H1 (cell line): ENCODE measurements around the gene TRIM44. TPM values are rescaled to one million over a fixed set of nuclear protein-coding genes. Genes with fewer than 3 reads are reported as not detected.

Experiments
- CTCF ChIA-PET: fragments of 300-600 bp; sonication (Branson Sonifier 250); formaldehyde crosslinking; loops from one replicate; lab custom pipeline; 2021; ENCODE audit not compliant: partially characterized antibody; lab: Charles Lee
- POLR2A ChIA-PET: fragments of 300-600 bp; sonication (Branson Sonifier 250); formaldehyde crosslinking; loops from one replicate; lab custom pipeline; 2021; ENCODE audit warnings: inconsistent platforms; ENCODE audit not compliant: partially characterized antibody; lab: Charles Lee
- DNase-seq, 2 experiments: peaks; one replicate each; pipeline versions ENCODE4 v3.0.0 to v3.0.0-alpha.2; 2010 to 2022; ENCODE audit warnings: low spot score in 2 of 2, low read depth in 1 of 2, mixed read lengths in 1 of 2
- FAIRE-seq: peaks from 2 replicates; lab custom pipeline; 2011; peaks lifted over from hg19 to GRCh38; lab: Jason Lieb, UNC
- H2AFZ ChIP-seq: 2 replicates; pipeline ENCODE4 v1.8.1; 2012; ENCODE audit warnings: low read length, inconsistent platforms
- H2AK5ac ChIP-seq: 2 replicates; pipeline ENCODE4 v1.6.1; 2013; ENCODE audit warnings: low read depth, low read length
- H2BK120ac ChIP-seq: replicated peaks from 2 replicates; pipeline ENCODE3; 2013; ENCODE audit warnings: low read depth, low read length, inconsistent platforms
- H2BK12ac ChIP-seq: 2 replicates; pipeline ENCODE4 v1.6.1; 2013; ENCODE audit warnings: low read depth, low read length
- H2BK15ac ChIP-seq: 2 replicates; pipeline ENCODE4 v1.6.1; 2013; ENCODE audit warnings: low read length
- H2BK20ac ChIP-seq: 2 replicates; pipeline ENCODE4 v1.6.1; 2013; ENCODE audit warnings: low read length
- H2BK5ac ChIP-seq: 2 replicates; pipeline ENCODE4 v1.6.1; 2013; ENCODE audit warnings: low read depth, low read length
- H3K14ac ChIP-seq: 2 replicates; pipeline ENCODE4 v1.6.1; 2013; ENCODE audit warnings: inconsistent platforms; ENCODE audit not compliant: insufficient read length
- H3K18ac ChIP-seq: 2 replicates; pipeline ENCODE4 v1.6.1; 2013; ENCODE audit warnings: low read length; ENCODE audit errors: extremely low read depth
- H3K23ac ChIP-seq: 2 replicates; pipeline ENCODE4 v1.6.1; 2013; ENCODE audit warnings: inconsistent platforms; ENCODE audit not compliant: insufficient read length
- H3K23me2 ChIP-seq: 2 replicates; pipeline ENCODE4 v1.6.1; 2013; ENCODE audit warnings: low read depth, low read length
- H3K27ac ChIP-seq: 2 replicates; pipeline ENCODE4 v1.6.1; 2011; ENCODE audit warnings: low read depth, low read length, inconsistent platforms
- H3K27me3 ChIP-seq, 4 experiments: replicated peaks in 1 of 4; 1 replicate in 1 of 4; 2 replicates in 3 of 4; pipeline versions ENCODE4 v1.6.1 to v1.8.1; 2011 to 2013; ENCODE audit warnings: low read length in 3 of 4, mild to moderate bottlenecking in 3 of 4, inconsistent platforms in 2 of 4, mixed read lengths in 2 of 4, moderate library complexity in 1 of 4; ENCODE audit not compliant: control insufficient read depth in 3 of 4, insufficient read depth in 3 of 4; ENCODE audit errors: extremely low read depth in 1 of 4
- H3K36me3 ChIP-seq, 4 experiments: 2 replicates each; pipeline versions ENCODE4 v1.6.1 to v1.8.1; 2011 to 2013; ENCODE audit warnings: mild to moderate bottlenecking in 4 of 4, low read length in 3 of 4, moderate library complexity in 2 of 4, control low read depth in 1 of 4, inconsistent platforms in 1 of 4; ENCODE audit not compliant: insufficient read depth in 4 of 4, control insufficient read depth in 2 of 4
- H3K4ac ChIP-seq: replicated peaks from 2 replicates; pipeline ENCODE3; 2013; ENCODE audit warnings: low read length, low read depth, mixed read lengths, inconsistent platforms; ENCODE audit not compliant: insufficient read length
- H3K4me1 ChIP-seq, 4 experiments: replicated peaks in 1 of 4; 1 replicate in 1 of 4; 2 replicates in 3 of 4; pipeline versions ENCODE4 v1.6.1 to v1.8.1; 2011 to 2013; ENCODE audit warnings: low read length in 3 of 4, inconsistent platforms in 2 of 4, mixed read lengths in 1 of 4; ENCODE audit not compliant: insufficient read depth in 4 of 4, control insufficient read depth in 3 of 4
- H3K4me2 ChIP-seq, 2 experiments: 2 replicates each; pipeline versions ENCODE4 v1.6.1 to v1.8.1; 2011 to 2013; ENCODE audit warnings: low read depth in 2 of 2, low read length in 2 of 2, control low read depth in 1 of 2, inconsistent platforms in 1 of 2, mild to moderate bottlenecking in 1 of 2; ENCODE audit not compliant: insufficient read depth in 1 of 2
- H3K4me3 ChIP-seq, 4 experiments: fragments of 200-600, 300-600 bp in 1 of 4; sonication (generic), shearing (Covaris generic), sonication (Bioruptor Twin) in 1 of 4; 2 replicates each; pipeline versions ENCODE4 v1.5.1 to v1.8.1; 2011 to 2016; ENCODE audit warnings: low read length in 4 of 4, low read depth in 3 of 4, control low read depth in 2 of 4, inconsistent platforms in 2 of 4, mild to moderate bottlenecking in 2 of 4, mixed read lengths in 1 of 4, moderate library complexity in 1 of 4; ENCODE audit not compliant: insufficient read depth in 2 of 4; ENCODE audit errors: extremely low read depth in 1 of 4
- H3K56ac ChIP-seq: replicated peaks from 2 replicates; pipeline ENCODE3; 2013; ENCODE audit warnings: low read depth, mild to moderate bottlenecking, mixed read lengths, low read length, inconsistent platforms; ENCODE audit not compliant: insufficient read length
- H3K79me1 ChIP-seq: 2 replicates; pipeline ENCODE4 v1.6.1; 2013; ENCODE audit warnings: low read depth, low read length, control low read depth
- H3K79me2 ChIP-seq, 2 experiments: 2 replicates each; pipeline versions ENCODE4 v1.6.1 to v1.8.1; 2012 to 2013; ENCODE audit warnings: low read length in 2 of 2, mild to moderate bottlenecking in 2 of 2, inconsistent platforms in 1 of 2; ENCODE audit not compliant: insufficient read depth in 2 of 2, control insufficient read depth in 1 of 2
- H3K9ac ChIP-seq, 4 experiments: replicated peaks in 1 of 4; 1 replicate in 1 of 4; 2 replicates in 3 of 4; pipeline versions ENCODE4 v1.6.1 to v1.8.1; 2011 to 2013; ENCODE audit warnings: low read depth in 3 of 4, low read length in 3 of 4, control low read depth in 2 of 4, mild to moderate bottlenecking in 2 of 4, moderate library complexity in 2 of 4, inconsistent platforms in 1 of 4; ENCODE audit errors: extremely low read depth in 1 of 4
- H3K9me3 ChIP-seq, 2 experiments: 2 replicates each; pipeline versions ENCODE4 v1.6.1 to v1.8.1; 2012 to 2013; ENCODE audit warnings: mild to moderate bottlenecking in 2 of 2, moderate library complexity in 2 of 2, control low read depth in 1 of 2, inconsistent platforms in 1 of 2, low read depth in 1 of 2, low read length in 1 of 2, mixed read lengths in 1 of 2; ENCODE audit not compliant: insufficient read depth in 2 of 2
- H4K20me1 ChIP-seq, 2 experiments: replicated peaks in 1 of 2; 2 replicates each; pipeline versions ENCODE3 to v1.8.1; 2011 to 2013; ENCODE audit warnings: inconsistent platforms in 2 of 2, low read length in 2 of 2, mild to moderate bottlenecking in 1 of 2; ENCODE audit not compliant: insufficient read depth in 2 of 2, control insufficient read depth in 1 of 2
- H4K5ac ChIP-seq: 2 replicates; pipeline ENCODE4 v1.6.1; 2013; ENCODE audit warnings: low read length, low read depth, mixed read lengths, inconsistent platforms; ENCODE audit not compliant: insufficient read length
- H4K8ac ChIP-seq: 2 replicates; pipeline ENCODE4 v1.8.0; 2013; ENCODE audit warnings: mild to moderate bottlenecking, moderate library complexity, low read length, inconsistent platforms; ENCODE audit not compliant: insufficient read depth; ENCODE audit errors: extremely low read depth
- H4K91ac ChIP-seq: replicated peaks from 2 replicates; pipeline ENCODE3; 2013; ENCODE audit warnings: low read length, mixed read lengths, inconsistent platforms; ENCODE audit not compliant: insufficient read length
- BACH1 ChIP-seq: IDR thresholded peaks from 2 replicates; pipeline ENCODE4 v1.6.1; 2012; ENCODE audit warnings: low read length, improper control_type of control experiment
- CBX8 ChIP-seq: fragments of 300-800, 300-1000 bp; sonication (generic); IDR thresholded peaks from 2 replicates; pipeline ENCODE4 v1.7.1; 2016; ENCODE audit warnings: low read depth, low read length, borderline replicate concordance
- CHD2 ChIP-seq: IDR thresholded peaks from 2 replicates; pipeline ENCODE4 v1.6.1; 2012; ENCODE audit warnings: low read length, improper control_type of control experiment
- HDAC6 ChIP-seq: IDR thresholded peaks from one replicate; pipeline ENCODE4 v1.7.1; 2012; ENCODE audit warnings: low read depth, mild to moderate bottlenecking, inconsistent platforms, low read length, moderate library complexity
- JUN ChIP-seq: IDR thresholded peaks from 2 replicates; pipeline ENCODE4 v1.6.1; 2011; ENCODE audit warnings: low read depth, mild to moderate bottlenecking, improper control_type of control experiment, low read length
- NRF1 ChIP-seq: IDR thresholded peaks from 2 replicates; pipeline ENCODE4 v1.6.1; 2011; ENCODE audit warnings: mild to moderate bottlenecking, low read depth, low read length, improper control_type of control experiment
- RFX5 ChIP-seq: IDR thresholded peaks from 2 replicates; pipeline ENCODE4 v1.6.1; 2011; ENCODE audit warnings: low read depth, low read length, improper control_type of control experiment, borderline replicate concordance
- SIN3A ChIP-seq, 2 experiments: IDR thresholded peaks in 1 of 2; conservative IDR thresholded peaks in 1 of 2; 2 replicates each; pipeline ENCODE4 v1.6.1; 2011 to 2012; ENCODE audit warnings: low read length in 2 of 2, improper control_type of control experiment in 1 of 2, low read depth in 1 of 2, mild to moderate bottlenecking in 1 of 2
- SUZ12 ChIP-seq: fragments of 200-600 bp; sonication (generic); IDR thresholded peaks from 2 replicates; pipeline ENCODE4 v1.6.1; 2012; ENCODE audit warnings: mild to moderate bottlenecking, inconsistent platforms, low read length, moderate library complexity, mixed read lengths
- TBP ChIP-seq: IDR thresholded peaks from 2 replicates; pipeline ENCODE4 v1.6.1; 2011; ENCODE audit warnings: low read depth, low read length, improper control_type of control experiment
- WGBS, 2 experiments: shearing (Covaris generic) in 1 of 2; methylation state at CpG; one replicate each; pipeline versions ENCODE4 v1.1.6 to v1.1.7; 2013 to 2015; ENCODE audit warnings: low lambda C conversion rate in 2 of 2, mixed read lengths in 2 of 2, inconsistent platforms in 1 of 2, low coverage in 1 of 2, missing lambda C conversion rate in 1 of 2; ENCODE audit not compliant: insufficient replicate concordance in 2 of 2, insufficient coverage in 1 of 2, insufficient read length in 1 of 2; ENCODE audit errors: extremely low coverage in 1 of 2, missing lambda C conversion rate in 1 of 2; 5-methylcytosine and 5-hydroxymethylcytosine counted together
- polyA plus RNA-seq, 7 experiments: library from polyadenylated mRNA; depleted of rRNA in 3 of 7; stranded (reverse) in 5 of 7; unstranded in 2 of 7; fragments of >200 nt in 5 of 7; fragments of 200-250 nt in 2 of 7; gene quantifications; 1 replicate in 5 of 7; 2 replicates in 1 of 7; 4 replicates in 1 of 7; pipeline versions ENCODE4 v1.2.1 to v1.2.3, GENCODE V29; 2011 to 2013; ENCODE audit warnings: missing spikeins in 2 of 7, mixed read lengths in 2 of 7
- total RNA-seq: library from RNA; stranded (reverse); fragmentation: NEBNext Ultra II Directional; extraction: Animal tissue kit (Norgen Biotek cat#: 25700); gene quantifications from 2 replicates; pipeline ENCODE4 v1.2.1, GENCODE V29; 2021

The TRIM44 gene
- total and polyA plus RNA-seq, 2 of the 8 experiments (the other 6 are each of a cell fraction or from before 2014, with no cell fraction given), result 13.9 to 34.4 TPM

- H3K4me1 ChIP-seq, result no peaks in the 10 kb centered on the region
- H2BK120ac ChIP-seq, result no peak overlapping the region
- H3K36me3 ChIP-seq, result no peaks in the 10 kb centered on the region
- H3K27ac ChIP-seq, result no peak overlapping the region
- H2BK12ac ChIP-seq, result no peak overlapping the region
- no peak for FAIRE-seq
- H3K4ac ChIP-seq, result no peak overlapping the region
- H4K8ac ChIP-seq, result no peak overlapping the region
- H4K91ac ChIP-seq, result no peak overlapping the region
- ChIA-PET POLR2A (interaction anchor here (1.2 kb wide), 1 partner anchor 11 kb away, joined by 3 read pairs; no protein-coding TSS in a partner anchor), CTCF (interaction anchor here (0.7 to 10.6 kb wide), 26 partner anchors 8 to 492 kb away, joined by 3 to 96 read pairs (median 5); no protein-coding TSS in a partner anchor)
- no peak overlapping the region for H3K4me2 ChIP-seq
- WGBS, 2 experiments, result 91% methylated on average over 5 of the region's 5 CpGs; no CpG with 5 or more reads in 1 of the 2 experiments
- no peaks in the 10 kb centered on the region for H3K79me1 ChIP-seq
- no peak overlapping the region for H3K14ac ChIP-seq
- H3K9ac ChIP-seq, result no peak overlapping the region
- H2AFZ ChIP-seq, result no peak overlapping the region
- H2BK5ac ChIP-seq, result no peak overlapping the region
- no peaks in the 10 kb centered on the region for H3K9me3 ChIP-seq
- H3K23ac ChIP-seq, result no peak overlapping the region
- no peak overlapping the region for H4K5ac ChIP-seq
- H3K79me2 ChIP-seq, result no peaks in the 10 kb centered on the region
- H3K23me2 ChIP-seq, result no peaks in the 10 kb centered on the region
- no peaks in the 10 kb centered on the region for H4K20me1 ChIP-seq
- H3K56ac ChIP-seq, result no peak overlapping the region
- no peak overlapping the region for H3K18ac ChIP-seq
- H3K4me3 ChIP-seq, result no peak overlapping the region
- no peak for DNase-seq
- H3K27me3 ChIP-seq, result no peaks in the 10 kb centered on the region
- no peak overlapping the region for H2AK5ac ChIP-seq
- H2BK20ac ChIP-seq, result no peak overlapping the region
- H2BK15ac ChIP-seq, result no peak overlapping the region
- TF ChIP-seq NRF1 (no peak), JUN (no peak), CHD2 (no peak), BACH1 (no peak), HDAC6 (no peak), SUZ12 (no peak), TBP (no peak), CBX8 (no peak), RFX5 (no peak), SIN3A (conservative IDR thresholded peaks at IDR 0.05 in 1 of 2, IDR thresholded peaks at IDR 0.05 in 1 of 2; ENCODE audit: low read depth in 1 of 2, low read length in 2 of 2) (no peak)
Measured at GRCh38 chr11:35800970-35801953, 138.7 kb downstream of the TRIM44 start.
